AG09309 (cell line): ENCODE measurements around the gene TTC31.

ENCODE experiments used
- DNase-seq: peaks from one replicate; pipeline ENCODE4 v3.0.0-alpha.2; 2010; ENCODE audit warnings: low read depth
- H3K4me3 ChIP-seq: 2 replicates; pipeline ENCODE4 v1.5.1; 2011; ENCODE audit warnings: mild to moderate bottlenecking, low read depth, low read length, moderate library complexity; ENCODE audit not compliant: control insufficient read depth
- CTCF ChIP-seq: IDR thresholded peaks from 2 replicates; pipeline ENCODE4 v1.5.1; 2011; ENCODE audit warnings: mild to moderate bottlenecking, low read depth, low read length, inconsistent platforms; ENCODE audit not compliant: insufficient read depth, control insufficient read depth; ENCODE audit errors: missing control alignments

TTC31 gene

GRCh38 chr2:74515271-74515980 lies 32.5 kb downstream of the TTC31 start:
- TF ChIP-seq CTCF = no peak
- H3K4me3 ChIP-seq = no peak overlapping the region
- DNase-seq = no peak

- H3K4me3 ChIP-seq = no peak overlapping the region
- TF ChIP-seq CTCF = no peak
- DNase-seq = no peak
Measured at GRCh38 chr2:74515981-74516633, 33.2 kb downstream of the TTC31 start.

GRCh38 chr2:74516650-74517049 lies 33.8 kb downstream of the TTC31 start:
- DNase-seq = no peak
- TF ChIP-seq CTCF = no peak
- H3K4me3 ChIP-seq = no peak overlapping the region

GRCh38 chr2:74522516-74522915 lies 39.6 kb downstream of the TTC31 start:
- DNase-seq = no peak
- no peak for TF ChIP-seq CTCF
- no peak overlapping the region for H3K4me3 ChIP-seq

- DNase-seq = no peak
- no peak overlapping the region for H3K4me3 ChIP-seq
- no peak for TF ChIP-seq CTCF
Measured at GRCh38 chr2:74524005-74524404, 41.1 kb downstream of the TTC31 start.

- no peak for TF ChIP-seq CTCF
Measured at GRCh38 chr2:74524955-74525716, 42.3 kb downstream of the TTC31 start.

More at GRCh38 chr2:74524955-74525716, 42.3 kb downstream of the TTC31 start:
- DNase-seq = no peak
- no peak overlapping the region for H3K4me3 ChIP-seq
